ENCODE results near the gene RHOV. TPM values are rescaled to one million over a fixed set of nuclear protein-coding genes. Genes with fewer than 3 reads are reported as not detected.

Gene RHOV
- total and polyA plus RNA-seq, 2 donors (not counting 1 experiment from before 2014, with no cell fraction given) = not detected

DNA sequence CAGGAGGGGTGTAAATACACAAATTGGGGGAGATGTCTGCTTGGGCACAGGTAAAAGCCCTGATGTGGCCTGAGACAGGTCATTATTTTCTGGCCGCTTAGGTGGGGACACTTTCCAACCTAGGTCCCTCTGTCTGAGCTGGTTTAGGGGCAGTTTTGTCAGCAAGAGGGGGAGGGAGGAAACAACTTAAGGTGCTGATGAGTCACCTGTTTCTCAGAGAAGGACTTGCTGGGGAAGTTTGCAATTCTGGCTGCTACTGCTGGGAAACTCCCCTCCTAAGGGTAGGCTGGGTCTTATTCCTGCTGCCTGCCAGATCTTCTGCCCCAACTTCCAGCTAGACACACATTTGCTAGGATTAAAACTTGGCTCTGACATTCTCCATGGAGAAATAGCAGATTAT is 4.8 kb upstream of the RHOV start:
- Histone ChIP-seq H3K79me2 (ENCODE audit: control insufficient read depth, insufficient read depth, low read length) (no peaks in the 10 kb centered on the region), H3K36me3 (ENCODE audit: control insufficient read depth, insufficient read depth, low read length) (no peaks in the 10 kb centered on the region), H3K9ac (ENCODE audit: insufficient read depth, low read length) (no peak overlapping the region), H4K20me1 (ENCODE audit: control insufficient read depth, extremely low read depth, insufficient read depth, low read length) (no peaks in the 10 kb centered on the region), H2AFZ (ENCODE audit: low read length) (no peak overlapping the region), H3K27ac (ENCODE audit: insufficient read depth, low read length) (no peak overlapping the region), H3K4me1 (ENCODE audit: control insufficient read depth, extremely low read depth, insufficient read depth, low read length) (no peaks in the 10 kb centered on the region), H3K4me2 (ENCODE audit: extremely low read depth, insufficient read depth, low read length) (no peak overlapping the region), H3K27me3 (ENCODE audit: control insufficient read depth, insufficient read depth, low read length) (no peaks in the 10 kb centered on the region), H3K9me3 (ENCODE audit: control insufficient read depth, insufficient read depth, low read depth, low read length) (no peaks in the 10 kb centered on the region), H3K4me3 (replicated peaks in 1 of 4; ENCODE audit: control extremely low read depth in 1 of 4, insufficient read depth in 1 of 4, low read depth in 3 of 4, low read length in 4 of 4) (no peak overlapping the region)
- TF ChIP-seq, protein P1, sequence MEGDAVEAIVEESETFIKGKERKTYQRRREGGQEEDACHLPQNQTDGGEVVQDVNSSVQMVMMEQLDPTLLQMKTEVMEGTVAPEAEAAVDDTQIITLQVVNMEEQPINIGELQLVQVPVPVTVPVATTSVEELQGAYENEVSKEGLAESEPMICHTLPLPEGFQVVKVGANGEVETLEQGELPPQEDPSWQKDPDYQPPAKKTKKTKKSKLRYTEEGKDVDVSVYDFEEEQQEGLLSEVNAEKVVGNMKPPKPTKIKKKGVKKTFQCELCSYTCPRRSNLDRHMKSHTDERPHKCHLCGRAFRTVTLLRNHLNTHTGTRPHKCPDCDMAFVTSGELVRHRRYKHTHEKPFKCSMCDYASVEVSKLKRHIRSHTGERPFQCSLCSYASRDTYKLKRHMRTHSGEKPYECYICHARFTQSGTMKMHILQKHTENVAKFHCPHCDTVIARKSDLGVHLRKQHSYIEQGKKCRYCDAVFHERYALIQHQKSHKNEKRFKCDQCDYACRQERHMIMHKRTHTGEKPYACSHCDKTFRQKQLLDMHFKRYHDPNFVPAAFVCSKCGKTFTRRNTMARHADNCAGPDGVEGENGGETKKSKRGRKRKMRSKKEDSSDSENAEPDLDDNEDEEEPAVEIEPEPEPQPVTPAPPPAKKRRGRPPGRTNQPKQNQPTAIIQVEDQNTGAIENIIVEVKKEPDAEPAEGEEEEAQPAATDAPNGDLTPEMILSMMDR (conservative IDR thresholded peaks at IDR 0.05 in 1 of 2, IDR thresholded peaks at IDR 0.05 in 1 of 2; ENCODE audit: low read depth in 1 of 2, low read length in 2 of 2) = no peak
- TF ChIP-seq EZH2 (IDR thresholded peaks at IDR 0.05; ENCODE audit: low read length, missing control alignments) = no peak
- peak in 1 of 2 donors; percentile 64 for DNase-seq (ENCODE audit: low read depth in 2 of 2)

DNA sequence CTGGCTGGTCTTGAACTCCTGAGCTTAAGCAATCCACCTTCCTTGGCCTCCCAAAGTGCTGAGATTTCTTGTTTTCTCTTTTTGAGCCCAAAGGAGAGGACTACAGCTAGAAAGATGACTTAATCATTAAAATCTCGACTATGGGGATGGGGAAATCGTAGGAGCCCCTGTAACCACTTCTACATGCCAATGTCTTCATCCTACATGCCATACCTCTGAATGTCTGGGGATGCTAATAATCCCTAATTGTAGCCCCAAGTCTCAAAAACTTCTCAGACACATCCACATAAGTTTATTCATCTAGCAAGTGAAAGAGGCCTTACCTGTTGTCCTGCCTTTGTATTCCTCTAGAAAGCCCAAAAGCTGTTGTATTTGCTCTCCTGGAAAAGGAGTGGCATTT is 3.7 kb upstream of the RHOV start:
- no peaks in the 10 kb centered on the region for H3K4me1 ChIP-seq (ENCODE audit: control insufficient read depth, extremely low read depth, insufficient read depth, low read length)
- H3K9ac ChIP-seq (ENCODE audit: insufficient read depth, low read length) = no peak overlapping the region
- H3K27me3 ChIP-seq (ENCODE audit: control insufficient read depth, insufficient read depth, low read length) = peaks cover 6% of the 10 kb centered on the region
- H3K79me2 ChIP-seq (ENCODE audit: control insufficient read depth, insufficient read depth, low read length) = no peaks in the 10 kb centered on the region
- H4K20me1 ChIP-seq (ENCODE audit: control insufficient read depth, extremely low read depth, insufficient read depth, low read length) = no peaks in the 10 kb centered on the region
- no peak for TF ChIP-seq EZH2 (IDR thresholded peaks at IDR 0.05; ENCODE audit: low read length, missing control alignments)
- TF ChIP-seq, protein P1 (conservative IDR thresholded peaks at IDR 0.05 in 1 of 2, IDR thresholded peaks at IDR 0.05 in 1 of 2; ENCODE audit: low read depth in 1 of 2, low read length in 2 of 2) = no peak
- no peak overlapping the region for H3K4me3 ChIP-seq (replicated peaks in 1 of 4; ENCODE audit: control extremely low read depth in 1 of 4, insufficient read depth in 1 of 4, low read depth in 3 of 4, low read length in 4 of 4)
- no peaks in the 10 kb centered on the region for H3K36me3 ChIP-seq (ENCODE audit: control insufficient read depth, insufficient read depth, low read length)
- no peak for DNase-seq (ENCODE audit: low read depth in 2 of 2)
- H3K9me3 ChIP-seq (ENCODE audit: control insufficient read depth, insufficient read depth, low read depth, low read length) = no peaks in the 10 kb centered on the region
- no peak overlapping the region for H3K4me2 ChIP-seq (ENCODE audit: extremely low read depth, insufficient read depth, low read length)
- H2AFZ ChIP-seq (ENCODE audit: low read length) = no peak overlapping the region
- H3K27ac ChIP-seq (ENCODE audit: insufficient read depth, low read length) = no peak overlapping the region

DNA sequence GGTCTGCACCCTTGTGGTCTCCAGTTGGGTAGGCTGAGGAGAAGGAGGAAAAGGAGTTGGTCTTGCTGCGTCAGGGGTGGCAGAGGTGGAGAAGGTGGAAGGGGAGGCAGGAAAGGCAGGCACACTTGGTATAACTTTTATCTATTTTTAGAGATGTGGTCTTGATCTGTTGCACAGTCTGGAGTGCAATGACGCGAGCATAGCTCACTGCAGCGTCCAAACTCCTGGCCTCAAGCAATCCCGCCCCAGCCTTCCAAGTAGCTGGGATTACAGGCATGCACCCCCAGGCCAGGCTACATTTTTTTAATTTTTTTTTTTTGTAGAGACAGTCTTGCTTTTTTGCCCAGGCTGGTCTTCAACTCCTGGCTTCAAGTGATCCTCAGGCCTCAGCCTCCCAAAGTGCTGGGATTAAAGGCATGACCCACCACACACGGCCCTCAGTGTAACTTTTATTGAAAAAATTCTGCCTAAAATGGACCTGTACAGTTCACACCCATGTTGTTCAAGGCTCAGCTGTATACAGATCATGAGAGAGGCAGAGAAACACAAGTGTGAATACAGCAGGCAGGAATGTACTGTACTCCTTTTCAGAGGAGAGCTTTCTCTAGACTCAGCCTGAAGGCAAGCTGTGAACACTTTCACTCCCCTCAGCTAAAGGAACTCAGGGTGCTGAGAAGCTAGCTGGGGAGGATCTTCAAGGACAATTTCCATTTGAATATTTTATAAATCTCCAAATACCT is 2.1 kb upstream of the RHOV start:
- Histone ChIP-seq H3K27ac (ENCODE audit: insufficient read depth, low read length) (no peak overlapping the region), H4K20me1 (ENCODE audit: control insufficient read depth, extremely low read depth, insufficient read depth, low read length) (no peaks in the 10 kb centered on the region), H3K9me3 (ENCODE audit: control insufficient read depth, insufficient read depth, low read depth, low read length) (no peaks in the 10 kb centered on the region), H3K4me2 (ENCODE audit: extremely low read depth, insufficient read depth, low read length) (no peak overlapping the region), H3K36me3 (ENCODE audit: control insufficient read depth, insufficient read depth, low read length) (no peaks in the 10 kb centered on the region), H3K27me3 (ENCODE audit: control insufficient read depth, insufficient read depth, low read length) (peaks cover 17% of the 10 kb centered on the region), H3K9ac (ENCODE audit: insufficient read depth, low read length) (no peak overlapping the region), H3K79me2 (ENCODE audit: control insufficient read depth, insufficient read depth, low read length) (no peaks in the 10 kb centered on the region), H3K4me1 (ENCODE audit: control insufficient read depth, extremely low read depth, insufficient read depth, low read length) (no peaks in the 10 kb centered on the region), H3K4me3 (replicated peaks in 1 of 4; ENCODE audit: control extremely low read depth in 1 of 4, insufficient read depth in 1 of 4, low read depth in 3 of 4, low read length in 4 of 4) (no peak overlapping the region), H2AFZ (ENCODE audit: low read length) (no peak overlapping the region)
- DNase-seq (ENCODE audit: low read depth in 2 of 2) = no peak
- TF ChIP-seq, protein P1 (conservative IDR thresholded peaks at IDR 0.05 in 1 of 2, IDR thresholded peaks at IDR 0.05 in 1 of 2; ENCODE audit: low read depth in 1 of 2, low read length in 2 of 2) = no peak
- no peak for TF ChIP-seq EZH2 (IDR thresholded peaks at IDR 0.05; ENCODE audit: low read length, missing control alignments)

Measured in fibroblast of lung (primary cell).